NCI-H345 treated with DMSO at 0.1 percent for 48 hours (cell line): ENCODE measurements around the gene SLC6A4.
"Not testable (repeated sequence)": the region's sequence is repeated elsewhere in the genome, so short reads cannot be mapped to it uniquely, and the experiment has no call there.

Experiments
- DNase-seq: peaks from one replicate; lab custom pipeline; 2025; ENCODE audit not compliant: unreplicated experiment; lab: John Stamatoyannopoulos, UW

The SLC6A4 gene

GRCh38 chr17:30220414-30220813 is 15.1 kb downstream of the SLC6A4 start:
- no peak for DNase-seq

GRCh38 chr17:30219833-30220232 is 15.7 kb downstream of the SLC6A4 start:
- no peak for DNase-seq

GRCh38 chr17:30219315-30219714 is 16.2 kb downstream of the SLC6A4 start:
- no peak for DNase-seq

GRCh38 chr17:30218799-30219198 is 16.7 kb downstream of the SLC6A4 start:
- no peak for DNase-seq

GRCh38 chr17:30217746-30218245 is 17.7 kb downstream of the SLC6A4 start:
- DNase-seq = no peak

GRCh38 chr17:30217054-30217453 is 18.4 kb downstream of the SLC6A4 start:
- DNase-seq = no peak

- no peak for DNase-seq
Measured at GRCh38 chr17:30212750-30213149, 22.7 kb downstream of the SLC6A4 start.

- DNase-seq = no peak
Measured at GRCh38 chr17:30211371-30211770, 24.1 kb downstream of the SLC6A4 start.

- DNase-seq = no peak
Measured at GRCh38 chr17:30210901-30211300, 24.6 kb downstream of the SLC6A4 start.

GRCh38 chr17:30210366-30210765 is 25.1 kb downstream of the SLC6A4 start:
- no peak for DNase-seq

GRCh38 chr17:30209930-30210329 is 25.6 kb downstream of the SLC6A4 start:
- no peak for DNase-seq

- no peak for DNase-seq
Measured at GRCh38 chr17:30208214-30208613, 27.3 kb downstream of the SLC6A4 start.

- DNase-seq = no peak
Measured at GRCh38 chr17:30207655-30208054, 27.8 kb downstream of the SLC6A4 start.

GRCh38 chr17:30203471-30203981 is 32.0 kb downstream of the SLC6A4 start:
- DNase-seq = no peak

GRCh38 chr17:30200656-30201055 is 34.8 kb downstream of the SLC6A4 start:
- not testable (repeated sequence) for DNase-seq

- no peak for DNase-seq
Measured at GRCh38 chr17:30200106-30200505, 35.4 kb downstream of the SLC6A4 start.

- no peak for DNase-seq
Measured at GRCh38 chr17:30199600-30199999, 35.9 kb downstream of the SLC6A4 start.

- no peak for DNase-seq
Measured at GRCh38 chr17:30197416-30197815, 38.1 kb downstream of the SLC6A4 start.

- no peak for DNase-seq
Measured at GRCh38 chr17:30196504-30196903, 39.0 kb downstream of the SLC6A4 start.

- no peak for DNase-seq
Measured at GRCh38 chr17:30191072-30191471, 44.4 kb downstream of the SLC6A4 start.

- no peak for DNase-seq
Measured at GRCh38 chr17:30188211-30188939, 47.1 kb downstream of the SLC6A4 start.

- no peak for DNase-seq
Measured at GRCh38 chr17:30187573-30187972, 47.9 kb downstream of the SLC6A4 start.

- DNase-seq = no peak
Measured at GRCh38 chr17:30186761-30187160, 48.7 kb downstream of the SLC6A4 start.
